Measurements from ENCODE around the gene EXOG.
A peak's percentile ranks its signal among the peaks of the same experiment; 100 is the strongest.

Gene EXOG

GRCh38 chr3:38454884-38455638 lies 41.1 kb upstream of the EXOG start:
- DNase-seq (ENCODE audit: low read depth) = no peak
- no peak for TF ChIP-seq CTCF (IDR thresholded peaks at IDR 0.05; ENCODE audit: control insufficient read depth, extremely low read depth, insufficient read depth)

GRCh38 chr3:38455639-38456430 lies 40.3 kb upstream of the EXOG start:
- DNase-seq (ENCODE audit: low read depth) = no peak
- no peak for TF ChIP-seq CTCF (IDR thresholded peaks at IDR 0.05; ENCODE audit: control insufficient read depth, extremely low read depth, insufficient read depth)
- H3K4me3 ChIP-seq (ENCODE audit: low read depth, low read length) = peak overlapping the region; percentile 65

More at GRCh38 chr3:38454884-38455638, 41.1 kb upstream of the EXOG start:
- peak overlapping the region; percentile 65 for H3K4me3 ChIP-seq (ENCODE audit: low read depth, low read length)

- H3K4me3 ChIP-seq (ENCODE audit: low read depth, low read length) = no peak overlapping the region
- TF ChIP-seq CTCF (IDR thresholded peaks at IDR 0.05; ENCODE audit: control insufficient read depth, extremely low read depth, insufficient read depth) = no peak
- DNase-seq (ENCODE audit: low read depth) = no peak
Observed at GRCh38 chr3:38457111-38458003, 38.8 kb upstream of the EXOG start.

- DNase-seq (ENCODE audit: low read depth) = peak; percentile 59
- TF ChIP-seq CTCF (IDR thresholded peaks at IDR 0.05; ENCODE audit: control insufficient read depth, extremely low read depth, insufficient read depth) = no peak
Observed at GRCh38 chr3:38458796-38459498, 37.2 kb upstream of the EXOG start.

GRCh38 chr3:38459499-38460048 lies 36.6 kb upstream of the EXOG start:
- peak overlapping the region; percentile 35 for H3K4me3 ChIP-seq (ENCODE audit: low read depth, low read length)
- no peak for DNase-seq (ENCODE audit: low read depth)

More at GRCh38 chr3:38458796-38459498, 37.2 kb upstream of the EXOG start:
- H3K4me3 ChIP-seq (ENCODE audit: low read depth, low read length) = peak overlapping the region; percentile 35

More at GRCh38 chr3:38459499-38460048, 36.6 kb upstream of the EXOG start:
- TF ChIP-seq CTCF (IDR thresholded peaks at IDR 0.05; ENCODE audit: control insufficient read depth, extremely low read depth, insufficient read depth) = no peak

All from LNCaP clone FGC (cell line).